Effector memory CD4-positive, alpha-beta T cell (primary cell): ENCODE results near the gene CRYBG1.

Experiments
- DNase-seq, 3 donors: peaks; one replicate each; pipeline ENCODE4 v3.0.0-alpha.2; 2020
- H3K27ac ChIP-seq: 2 replicates; pipeline ENCODE4 v1.7.0; 2013; ENCODE audit warnings: mild to moderate bottlenecking, low read length, moderate library complexity; ENCODE audit not compliant: insufficient read depth, poor library complexity, severe bottlenecking
- H3K27me3 ChIP-seq: replicated peaks from 2 replicates; pipeline ENCODE4 v1.7.0; 2013; ENCODE audit warnings: mild to moderate bottlenecking, low read length; ENCODE audit not compliant: insufficient read depth, control insufficient read depth, poor library complexity, severe bottlenecking
- H3K36me3 ChIP-seq: 2 replicates; pipeline ENCODE4 v1.7.0; 2013; ENCODE audit warnings: mild to moderate bottlenecking, low read length, moderate library complexity; ENCODE audit not compliant: control insufficient read depth, insufficient read depth
- H3K4me1 ChIP-seq: 2 replicates; pipeline ENCODE4 v1.7.0; 2013; ENCODE audit warnings: low read length, mild to moderate bottlenecking; ENCODE audit not compliant: control insufficient read depth, insufficient read depth, poor library complexity, severe bottlenecking
- H3K4me3 ChIP-seq: 2 replicates; pipeline ENCODE4 v1.7.0; 2013; ENCODE audit warnings: low read length, low read depth, mild to moderate bottlenecking; ENCODE audit not compliant: insufficient read depth, poor library complexity, severe bottlenecking
- H3K9me3 ChIP-seq: 2 replicates; pipeline ENCODE4 v1.7.0; 2013; ENCODE audit warnings: mild to moderate bottlenecking, low read length, moderate library complexity; ENCODE audit not compliant: control insufficient read depth

CRYBG1 gene

GRCh38 chr6:106470316-106470715 lies 109.8 kb downstream of the CRYBG1 start:
- H3K36me3 ChIP-seq = no peaks in the 10 kb centered on the region
- no peaks in the 10 kb centered on the region for H3K9me3 ChIP-seq
- no peaks in the 10 kb centered on the region for H3K27me3 ChIP-seq
- no peak for DNase-seq
- H3K4me3 ChIP-seq = no peak overlapping the region
- H3K4me1 ChIP-seq = no peaks in the 10 kb centered on the region
- H3K27ac ChIP-seq = no peak overlapping the region

- no peaks in the 10 kb centered on the region for H3K4me1 ChIP-seq
- H3K27ac ChIP-seq = no peak overlapping the region
- no peaks in the 10 kb centered on the region for H3K9me3 ChIP-seq
- H3K27me3 ChIP-seq = no peaks in the 10 kb centered on the region
- H3K4me3 ChIP-seq = no peak overlapping the region
- no peak for DNase-seq
- H3K36me3 ChIP-seq = no peaks in the 10 kb centered on the region
Observed at GRCh38 chr6:106470811-106471210, 110.3 kb downstream of the CRYBG1 start.

- no peaks in the 10 kb centered on the region for H3K27me3 ChIP-seq
- no peak overlapping the region for H3K4me3 ChIP-seq
- H3K4me1 ChIP-seq = no peaks in the 10 kb centered on the region
- no peaks in the 10 kb centered on the region for H3K9me3 ChIP-seq
- no peaks in the 10 kb centered on the region for H3K36me3 ChIP-seq
- DNase-seq = no peak
- H3K27ac ChIP-seq = no peak overlapping the region
Observed at GRCh38 chr6:106473812-106474211, 113.3 kb downstream of the CRYBG1 start.

- no peak overlapping the region for H3K27ac ChIP-seq
Observed at GRCh38 chr6:106474466-106474865, 113.9 kb downstream of the CRYBG1 start.

GRCh38 chr6:106475284-106475683 lies 114.8 kb downstream of the CRYBG1 start:
- Histone ChIP-seq H3K9me3 (no peaks in the 10 kb centered on the region), H3K27me3 (no peaks in the 10 kb centered on the region), H3K4me1 (no peaks in the 10 kb centered on the region), H3K4me3 (no peak overlapping the region), H3K36me3 (no peaks in the 10 kb centered on the region), H3K27ac (no peak overlapping the region)
- no peak for DNase-seq

More at GRCh38 chr6:106474466-106474865, 113.9 kb downstream of the CRYBG1 start:
- H3K4me1 ChIP-seq = no peaks in the 10 kb centered on the region
- H3K4me3 ChIP-seq = no peak overlapping the region
- H3K27me3 ChIP-seq = no peaks in the 10 kb centered on the region
- H3K9me3 ChIP-seq = no peaks in the 10 kb centered on the region
- no peak for DNase-seq
- H3K36me3 ChIP-seq = no peaks in the 10 kb centered on the region

- H3K4me3 ChIP-seq = no peak overlapping the region
- H3K36me3 ChIP-seq = no peaks in the 10 kb centered on the region
- no peak for DNase-seq
- H3K27me3 ChIP-seq = no peaks in the 10 kb centered on the region
- no peaks in the 10 kb centered on the region for H3K9me3 ChIP-seq
- H3K27ac ChIP-seq = no peak overlapping the region
- no peaks in the 10 kb centered on the region for H3K4me1 ChIP-seq
Observed at GRCh38 chr6:106476331-106477105, 116.0 kb downstream of the CRYBG1 start.

- Histone ChIP-seq H3K27me3 (no peaks in the 10 kb centered on the region), H3K4me3 (no peak overlapping the region), H3K4me1 (no peaks in the 10 kb centered on the region), H3K9me3 (no peaks in the 10 kb centered on the region), H3K36me3 (no peaks in the 10 kb centered on the region), H3K27ac (no peak overlapping the region)
- no peak for DNase-seq
Observed at GRCh38 chr6:106477146-106477545, 116.6 kb downstream of the CRYBG1 start.

- no peak for DNase-seq
- H3K4me3 ChIP-seq = no peak overlapping the region
Observed at GRCh38 chr6:106477790-106478189, 117.3 kb downstream of the CRYBG1 start.

GRCh38 chr6:106486236-106486635 lies 125.7 kb downstream of the CRYBG1 start:
- no peak for DNase-seq
- H3K4me3 ChIP-seq = no peak overlapping the region

More at GRCh38 chr6:106477790-106478189, 117.3 kb downstream of the CRYBG1 start:
- Histone ChIP-seq H3K9me3 (no peaks in the 10 kb centered on the region), H3K27ac (no peak overlapping the region), H3K4me1 (no peaks in the 10 kb centered on the region), H3K27me3 (no peaks in the 10 kb centered on the region), H3K36me3 (no peaks in the 10 kb centered on the region)

GRCh38 chr6:106488494-106489370 lies 128.2 kb downstream of the CRYBG1 start:
- Histone ChIP-seq H3K4me3 (no peak overlapping the region), H3K36me3 (no peaks in the 10 kb centered on the region), H3K9me3 (no peaks in the 10 kb centered on the region), H3K4me1 (no peaks in the 10 kb centered on the region), H3K27me3 (no peaks in the 10 kb centered on the region), H3K27ac (no peak overlapping the region)
- no peak for DNase-seq

More at GRCh38 chr6:106486236-106486635, 125.7 kb downstream of the CRYBG1 start:
- no peak overlapping the region for H3K27ac ChIP-seq
- no peaks in the 10 kb centered on the region for H3K36me3 ChIP-seq
- H3K4me1 ChIP-seq = no peaks in the 10 kb centered on the region
- no peaks in the 10 kb centered on the region for H3K27me3 ChIP-seq
- no peaks in the 10 kb centered on the region for H3K9me3 ChIP-seq
